Measurements from ENCODE around the gene KRTAP5-6. TPM values are rescaled to one million over a fixed set of nuclear protein-coding genes. Genes with fewer than 3 reads are reported as not detected.

The KRTAP5-6 gene
- total RNA-seq, 1 donor from 2014 or later = not detected

GRCh38 chr11:1705126-1706052 is 8.4 kb downstream of the KRTAP5-6 start:
- no peak for TF ChIP-seq CTCF (IDR thresholded peaks at IDR 0.05; ENCODE audit: unreplicated experiment)
- Mint-ChIP-seq H3K9me3 (ENCODE audit: unreplicated experiment) (no peaks in the 10 kb centered on the region), H3K4me3 (ENCODE audit: unreplicated experiment) (no peak overlapping the region), H3K36me3 (ENCODE audit: low read depth, unreplicated experiment) (no peaks in the 10 kb centered on the region), H3K4me1 (ENCODE audit: unreplicated experiment) (no peaks in the 10 kb centered on the region), H3K27me3 (ENCODE audit: unreplicated experiment) (no peaks in the 10 kb centered on the region), H3K27ac (ENCODE audit: unreplicated experiment) (no peak overlapping the region)
- no peak for DNase-seq (ENCODE audit: low spot score)

GRCh38 chr11:1706634-1707400 is 9.8 kb downstream of the KRTAP5-6 start:
- H3K27me3 Mint-ChIP-seq (ENCODE audit: unreplicated experiment) = no peaks in the 10 kb centered on the region
- H3K9me3 Mint-ChIP-seq (ENCODE audit: unreplicated experiment) = no peaks in the 10 kb centered on the region
- no peak for TF ChIP-seq CTCF (IDR thresholded peaks at IDR 0.05; ENCODE audit: unreplicated experiment)
- no peaks in the 10 kb centered on the region for H3K36me3 Mint-ChIP-seq (ENCODE audit: low read depth, unreplicated experiment)
- no peak overlapping the region for H3K4me3 Mint-ChIP-seq (ENCODE audit: unreplicated experiment)
- no peak overlapping the region for H3K27ac Mint-ChIP-seq (ENCODE audit: unreplicated experiment)
- no peak for DNase-seq (ENCODE audit: low spot score)
- no peaks in the 10 kb centered on the region for H3K4me1 Mint-ChIP-seq (ENCODE audit: unreplicated experiment)

- H3K4me3 Mint-ChIP-seq (ENCODE audit: unreplicated experiment) = no peak overlapping the region
- no peak for DNase-seq (ENCODE audit: low spot score)
- no peak overlapping the region for H3K27ac Mint-ChIP-seq (ENCODE audit: unreplicated experiment)
- H3K36me3 Mint-ChIP-seq (ENCODE audit: low read depth, unreplicated experiment) = no peaks in the 10 kb centered on the region
- no peaks in the 10 kb centered on the region for H3K4me1 Mint-ChIP-seq (ENCODE audit: unreplicated experiment)
- no peaks in the 10 kb centered on the region for H3K9me3 Mint-ChIP-seq (ENCODE audit: unreplicated experiment)
- no peaks in the 10 kb centered on the region for H3K27me3 Mint-ChIP-seq (ENCODE audit: unreplicated experiment)
- no peak for TF ChIP-seq CTCF (IDR thresholded peaks at IDR 0.05; ENCODE audit: unreplicated experiment)
These were observed 10.8 kb downstream of the KRTAP5-6 start for GRCh38 chr11:1707751-1708150.

GRCh38 chr11:1708716-1709115 is 11.7 kb downstream of the KRTAP5-6 start:
- Mint-ChIP-seq H3K36me3 (ENCODE audit: low read depth, unreplicated experiment) (no peaks in the 10 kb centered on the region), H3K27me3 (ENCODE audit: unreplicated experiment) (no peaks in the 10 kb centered on the region), H3K4me1 (ENCODE audit: unreplicated experiment) (no peaks in the 10 kb centered on the region), H3K4me3 (ENCODE audit: unreplicated experiment) (no peak overlapping the region), H3K27ac (ENCODE audit: unreplicated experiment) (no peak overlapping the region), H3K9me3 (ENCODE audit: unreplicated experiment) (no peaks in the 10 kb centered on the region)
- DNase-seq (ENCODE audit: low spot score) = no peak
- no peak for TF ChIP-seq CTCF (IDR thresholded peaks at IDR 0.05; ENCODE audit: unreplicated experiment)
